GM23338 (cell line): ENCODE data around the gene ZDHHC20. TPM values are rescaled to one million over a fixed set of nuclear protein-coding genes. Genes with fewer than 3 reads are reported as not detected.

Experiments used
- ATAC-seq: fragments of 200-7000 bp; cut with Tn5 transposase; 3 replicates; pipeline ENCODE4 v1.9.1; 2020
- DNase-seq: peaks from one replicate; pipeline ENCODE4 v3.0.0-alpha.2; 2015; ENCODE audit warnings: low spot score
- H2AFZ ChIP-seq: fragments of 200-600 bp; sonication (generic); 2 replicates; pipeline ENCODE4 v1.8.0; 2016; ENCODE audit warnings: antibody characterized with exemption, mild to moderate bottlenecking, moderate library complexity
- H3F3A ChIP-seq: fragments of 200-600 bp; sonication (generic); replicated peaks from 2 replicates; pipeline ENCODE4 v1.8.0; 2017; ENCODE audit warnings: antibody characterized with exemption, mixed run types, low read depth
- H3K27ac ChIP-seq: fragments of 200-600 bp; sonication (generic); 2 replicates; pipeline ENCODE4 v1.6.1; 2016; ENCODE audit warnings: low read depth
- H3K27me3 ChIP-seq: fragments of 200-600 bp; sonication (generic); 2 replicates; pipeline ENCODE4 v1.8.0; 2016; ENCODE audit warnings: mild to moderate bottlenecking, mixed run types, moderate library complexity; ENCODE audit not compliant: insufficient read depth
- H3K36me3 ChIP-seq: fragments of 200-600 bp; sonication (generic); 2 replicates; pipeline ENCODE4 v1.8.0; 2016; ENCODE audit warnings: mild to moderate bottlenecking; ENCODE audit not compliant: insufficient read depth
- H3K4me1 ChIP-seq: fragments of 200-600 bp; sonication (generic); 2 replicates; pipeline ENCODE4 v1.8.0; 2016; ENCODE audit warnings: mild to moderate bottlenecking, moderate library complexity; ENCODE audit not compliant: insufficient read depth
- H3K4me2 ChIP-seq: fragments of 200-600 bp; sonication (generic); 2 replicates; pipeline ENCODE4 v1.7.1; 2017; ENCODE audit warnings: mixed run types
- H3K4me3 ChIP-seq: fragments of 200-600 bp; sonication (generic); 2 replicates; pipeline ENCODE4 v1.6.1; 2016; ENCODE audit warnings: mixed run types
- H3K79me2 ChIP-seq: fragments of 200-600 bp; sonication (generic); replicated peaks from 2 replicates; pipeline ENCODE4 v1.8.0; 2017; ENCODE audit warnings: mild to moderate bottlenecking; ENCODE audit not compliant: insufficient read depth
- H3K9me2 ChIP-seq: fragments of 200-600 bp; sonication (generic); 2 replicates; pipeline ENCODE4 v1.8.0; 2017; ENCODE audit not compliant: insufficient read depth
- H4K20me1 ChIP-seq: fragments of 200-600 bp; sonication (generic); replicated peaks from 2 replicates; pipeline ENCODE4 v1.8.0; 2017; ENCODE audit warnings: mild to moderate bottlenecking; ENCODE audit not compliant: insufficient read depth
- H3K27ac Mint-ChIP-seq: 2 replicates; pipeline ENCODE4 v1.8.0; 2020; ENCODE audit warnings: inconsistent platforms, mild to moderate bottlenecking, moderate library complexity, mixed read lengths
- H3K27me3 Mint-ChIP-seq: 3 replicates; pipeline ENCODE4 v1.8.0; 2022; ENCODE audit warnings: low read depth, mild to moderate bottlenecking, moderate library complexity, mixed read lengths, inconsistent platforms; ENCODE audit not compliant: insufficient read depth, poor library complexity
- H3K36me3 Mint-ChIP-seq: 3 replicates; pipeline ENCODE4 v1.8.0; 2021; ENCODE audit warnings: low read depth, mild to moderate bottlenecking, inconsistent platforms, moderate library complexity, mixed read lengths
- H3K4me1 Mint-ChIP-seq: 3 replicates; pipeline ENCODE4 v1.8.0; 2020; ENCODE audit warnings: mild to moderate bottlenecking, inconsistent platforms, mixed read lengths
- H3K4me3 Mint-ChIP-seq: 3 replicates; pipeline ENCODE4 v1.8.0; 2021; ENCODE audit warnings: moderate library complexity, mild to moderate bottlenecking, inconsistent platforms, mixed read lengths
- H3K9me3 Mint-ChIP-seq: 3 replicates; pipeline ENCODE4 v1.8.0; 2020; ENCODE audit warnings: moderate library complexity, mild to moderate bottlenecking, inconsistent platforms, mixed read lengths
- CREB1 ChIP-seq: fragments of 250-450 bp; sonication (Bioruptor Pico); IDR thresholded peaks from 2 replicates; pipeline ENCODE4 v1.5.0; 2020; ENCODE audit warnings: low read depth, mild to moderate bottlenecking, moderate library complexity
- CTCF ChIP-seq, 2 experiments: fragments of 200-600 bp in 1 of 2; sonication (generic) in 1 of 2; conservative IDR thresholded peaks; 2 replicates each; pipeline versions ENCODE4 v1.5.1 to v1.6.1; 2016 to 2017; ENCODE audit warnings: antibody characterized with exemption in 2 of 2, low read depth in 2 of 2, mild to moderate bottlenecking in 2 of 2, moderate library complexity in 1 of 2
- EZH2 ChIP-seq: fragments of 200-600 bp; sonication (generic); IDR thresholded peaks from one replicate; pipeline ENCODE4 v1.8.0; 2017; ENCODE audit warnings: antibody characterized with exemption, mild to moderate bottlenecking, low read depth; ENCODE audit not compliant: unreplicated experiment
- EZH2phosphoT487 ChIP-seq: fragments of 200-600 bp; sonication (generic); IDR thresholded peaks from one replicate; pipeline ENCODE4 v1.8.1; 2018; ENCODE audit warnings: antibody characterized with exemption; ENCODE audit not compliant: unreplicated experiment
- JUNB ChIP-seq: IDR thresholded peaks from one replicate; pipeline ENCODE4 v1.6.1; 2016; ENCODE audit warnings: antibody characterized with exemption; ENCODE audit not compliant: unreplicated experiment
- NANOG ChIP-seq: IDR thresholded peaks from 2 replicates; pipeline ENCODE4 v1.6.1; 2016; ENCODE audit warnings: antibody characterized with exemption, borderline replicate concordance
- POLR2AphosphoS5 ChIP-seq: IDR thresholded peaks from 2 replicates; pipeline ENCODE4 v1.6.1; 2016; ENCODE audit warnings: antibody characterized with exemption, low read depth
- STAT1 ChIP-seq: IDR thresholded peaks from one replicate; pipeline ENCODE4 v1.6.1; 2016; ENCODE audit warnings: antibody characterized with exemption; ENCODE audit not compliant: unreplicated experiment
- ZNF114 ChIP-seq: fragments of 250-450 bp; sonication (Bioruptor Pico); IDR thresholded peaks from 2 replicates; pipeline ENCODE4 v1.5.0; 2020; ENCODE audit warnings: mild to moderate bottlenecking, moderate library complexity
- ZNF331 ChIP-seq: fragments of 250-450 bp; sonication (Bioruptor Pico); IDR thresholded peaks from 2 replicates; pipeline ENCODE4 v1.5.0; 2020; ENCODE audit warnings: low read depth, mild to moderate bottlenecking, moderate library complexity
- polyA plus RNA-seq: library from polyadenylated mRNA; unstranded; fragments of >200 nt; fragmentation: Nextera tagmentation; extraction: Ambion mirVana; gene quantifications from 2 replicates; pipeline ENCODE4 v1.2.1, GENCODE V29; 2016
- total RNA-seq: library from RNA; depleted of rRNA; stranded (reverse); fragments of >200 nt; shearing (Covaris generic); gene quantifications from 2 replicates; pipeline ENCODE4 v1.2.3, GENCODE V29; 2014
- TF ChIP-seq, protein P1 (sequence below): IDR thresholded peaks from one replicate; pipeline ENCODE4 v1.6.1; 2018; ENCODE audit warnings: antibody characterized with exemption; ENCODE audit not compliant: unreplicated experiment
- TF ChIP-seq, protein P2 (sequence below): IDR thresholded peaks from 2 replicates; pipeline ENCODE4 v1.6.1; 2016; ENCODE audit warnings: antibody characterized with exemption
- TF ChIP-seq, protein P3 (sequence below): fragments of 250-450 bp; sonication (Bioruptor Pico); IDR thresholded peaks from 2 replicates; pipeline ENCODE4 v1.5.0; 2020; ENCODE audit warnings: mild to moderate bottlenecking, moderate library complexity

Gene ZDHHC20
- total and polyA plus RNA-seq, 2 experiments from 2014 or later: 37.7 to 119 TPM

- H3K36me3 ChIP-seq: no peaks in the 10 kb centered on the region
- H3K4me3 ChIP-seq: no peak overlapping the region
- Mint-ChIP-seq H3K27me3 (peaks cover 11% of the 10 kb centered on the region), H3K36me3 (peaks cover 6% of the 10 kb centered on the region; the same call in 2 of the 3 replicates), H3K9me3 (no peaks in the 10 kb centered on the region; the same call in 2 of the 3 replicates), H3K4me3 (no peak overlapping the region), H3K27ac (no peak overlapping the region), H3K4me1 (peaks cover 20% of the 10 kb centered on the region)
- peaks cover 10% of the 10 kb centered on the region; the same call in 1 of the 2 replicates for H3K27me3 ChIP-seq
- DNase-seq (no peak), ATAC-seq (no peak)
- H2AFZ ChIP-seq: no peak overlapping the region
- no peak for TF ChIP-seq EZH2phosphoT487
- TF ChIP-seq POLR2AphosphoS5: no peak
- no peak for TF ChIP-seq ZNF331 (CRISPR knock-in tag)
- no peak for TF ChIP-seq NANOG
- TF ChIP-seq, protein P1, sequence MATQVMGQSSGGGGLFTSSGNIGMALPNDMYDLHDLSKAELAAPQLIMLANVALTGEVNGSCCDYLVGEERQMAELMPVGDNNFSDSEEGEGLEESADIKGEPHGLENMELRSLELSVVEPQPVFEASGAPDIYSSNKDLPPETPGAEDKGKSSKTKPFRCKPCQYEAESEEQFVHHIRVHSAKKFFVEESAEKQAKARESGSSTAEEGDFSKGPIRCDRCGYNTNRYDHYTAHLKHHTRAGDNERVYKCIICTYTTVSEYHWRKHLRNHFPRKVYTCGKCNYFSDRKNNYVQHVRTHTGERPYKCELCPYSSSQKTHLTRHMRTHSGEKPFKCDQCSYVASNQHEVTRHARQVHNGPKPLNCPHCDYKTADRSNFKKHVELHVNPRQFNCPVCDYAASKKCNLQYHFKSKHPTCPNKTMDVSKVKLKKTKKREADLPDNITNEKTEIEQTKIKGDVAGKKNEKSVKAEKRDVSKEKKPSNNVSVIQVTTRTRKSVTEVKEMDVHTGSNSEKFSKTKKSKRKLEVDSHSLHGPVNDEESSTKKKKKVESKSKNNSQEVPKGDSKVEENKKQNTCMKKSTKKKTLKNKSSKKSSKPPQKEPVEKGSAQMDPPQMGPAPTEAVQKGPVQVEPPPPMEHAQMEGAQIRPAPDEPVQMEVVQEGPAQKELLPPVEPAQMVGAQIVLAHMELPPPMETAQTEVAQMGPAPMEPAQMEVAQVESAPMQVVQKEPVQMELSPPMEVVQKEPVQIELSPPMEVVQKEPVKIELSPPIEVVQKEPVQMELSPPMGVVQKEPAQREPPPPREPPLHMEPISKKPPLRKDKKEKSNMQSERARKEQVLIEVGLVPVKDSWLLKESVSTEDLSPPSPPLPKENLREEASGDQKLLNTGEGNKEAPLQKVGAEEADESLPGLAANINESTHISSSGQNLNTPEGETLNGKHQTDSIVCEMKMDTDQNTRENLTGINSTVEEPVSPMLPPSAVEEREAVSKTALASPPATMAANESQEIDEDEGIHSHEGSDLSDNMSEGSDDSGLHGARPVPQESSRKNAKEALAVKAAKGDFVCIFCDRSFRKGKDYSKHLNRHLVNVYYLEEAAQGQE: no peak
- no peak for TF ChIP-seq CTCF (conservative IDR thresholded peaks at IDR 0.05; ENCODE audit: low read depth in 2 of 2)
- TF ChIP-seq, protein P2, sequence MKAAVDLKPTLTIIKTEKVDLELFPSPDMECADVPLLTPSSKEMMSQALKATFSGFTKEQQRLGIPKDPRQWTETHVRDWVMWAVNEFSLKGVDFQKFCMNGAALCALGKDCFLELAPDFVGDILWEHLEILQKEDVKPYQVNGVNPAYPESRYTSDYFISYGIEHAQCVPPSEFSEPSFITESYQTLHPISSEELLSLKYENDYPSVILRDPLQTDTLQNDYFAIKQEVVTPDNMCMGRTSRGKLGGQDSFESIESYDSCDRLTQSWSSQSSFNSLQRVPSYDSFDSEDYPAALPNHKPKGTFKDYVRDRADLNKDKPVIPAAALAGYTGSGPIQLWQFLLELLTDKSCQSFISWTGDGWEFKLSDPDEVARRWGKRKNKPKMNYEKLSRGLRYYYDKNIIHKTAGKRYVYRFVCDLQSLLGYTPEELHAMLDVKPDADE: no peak
- no peak for TF ChIP-seq CREB1 (CRISPR knock-in tag)
- no peak for TF ChIP-seq ZNF114 (CRISPR knock-in tag)
- TF ChIP-seq, protein P3, sequence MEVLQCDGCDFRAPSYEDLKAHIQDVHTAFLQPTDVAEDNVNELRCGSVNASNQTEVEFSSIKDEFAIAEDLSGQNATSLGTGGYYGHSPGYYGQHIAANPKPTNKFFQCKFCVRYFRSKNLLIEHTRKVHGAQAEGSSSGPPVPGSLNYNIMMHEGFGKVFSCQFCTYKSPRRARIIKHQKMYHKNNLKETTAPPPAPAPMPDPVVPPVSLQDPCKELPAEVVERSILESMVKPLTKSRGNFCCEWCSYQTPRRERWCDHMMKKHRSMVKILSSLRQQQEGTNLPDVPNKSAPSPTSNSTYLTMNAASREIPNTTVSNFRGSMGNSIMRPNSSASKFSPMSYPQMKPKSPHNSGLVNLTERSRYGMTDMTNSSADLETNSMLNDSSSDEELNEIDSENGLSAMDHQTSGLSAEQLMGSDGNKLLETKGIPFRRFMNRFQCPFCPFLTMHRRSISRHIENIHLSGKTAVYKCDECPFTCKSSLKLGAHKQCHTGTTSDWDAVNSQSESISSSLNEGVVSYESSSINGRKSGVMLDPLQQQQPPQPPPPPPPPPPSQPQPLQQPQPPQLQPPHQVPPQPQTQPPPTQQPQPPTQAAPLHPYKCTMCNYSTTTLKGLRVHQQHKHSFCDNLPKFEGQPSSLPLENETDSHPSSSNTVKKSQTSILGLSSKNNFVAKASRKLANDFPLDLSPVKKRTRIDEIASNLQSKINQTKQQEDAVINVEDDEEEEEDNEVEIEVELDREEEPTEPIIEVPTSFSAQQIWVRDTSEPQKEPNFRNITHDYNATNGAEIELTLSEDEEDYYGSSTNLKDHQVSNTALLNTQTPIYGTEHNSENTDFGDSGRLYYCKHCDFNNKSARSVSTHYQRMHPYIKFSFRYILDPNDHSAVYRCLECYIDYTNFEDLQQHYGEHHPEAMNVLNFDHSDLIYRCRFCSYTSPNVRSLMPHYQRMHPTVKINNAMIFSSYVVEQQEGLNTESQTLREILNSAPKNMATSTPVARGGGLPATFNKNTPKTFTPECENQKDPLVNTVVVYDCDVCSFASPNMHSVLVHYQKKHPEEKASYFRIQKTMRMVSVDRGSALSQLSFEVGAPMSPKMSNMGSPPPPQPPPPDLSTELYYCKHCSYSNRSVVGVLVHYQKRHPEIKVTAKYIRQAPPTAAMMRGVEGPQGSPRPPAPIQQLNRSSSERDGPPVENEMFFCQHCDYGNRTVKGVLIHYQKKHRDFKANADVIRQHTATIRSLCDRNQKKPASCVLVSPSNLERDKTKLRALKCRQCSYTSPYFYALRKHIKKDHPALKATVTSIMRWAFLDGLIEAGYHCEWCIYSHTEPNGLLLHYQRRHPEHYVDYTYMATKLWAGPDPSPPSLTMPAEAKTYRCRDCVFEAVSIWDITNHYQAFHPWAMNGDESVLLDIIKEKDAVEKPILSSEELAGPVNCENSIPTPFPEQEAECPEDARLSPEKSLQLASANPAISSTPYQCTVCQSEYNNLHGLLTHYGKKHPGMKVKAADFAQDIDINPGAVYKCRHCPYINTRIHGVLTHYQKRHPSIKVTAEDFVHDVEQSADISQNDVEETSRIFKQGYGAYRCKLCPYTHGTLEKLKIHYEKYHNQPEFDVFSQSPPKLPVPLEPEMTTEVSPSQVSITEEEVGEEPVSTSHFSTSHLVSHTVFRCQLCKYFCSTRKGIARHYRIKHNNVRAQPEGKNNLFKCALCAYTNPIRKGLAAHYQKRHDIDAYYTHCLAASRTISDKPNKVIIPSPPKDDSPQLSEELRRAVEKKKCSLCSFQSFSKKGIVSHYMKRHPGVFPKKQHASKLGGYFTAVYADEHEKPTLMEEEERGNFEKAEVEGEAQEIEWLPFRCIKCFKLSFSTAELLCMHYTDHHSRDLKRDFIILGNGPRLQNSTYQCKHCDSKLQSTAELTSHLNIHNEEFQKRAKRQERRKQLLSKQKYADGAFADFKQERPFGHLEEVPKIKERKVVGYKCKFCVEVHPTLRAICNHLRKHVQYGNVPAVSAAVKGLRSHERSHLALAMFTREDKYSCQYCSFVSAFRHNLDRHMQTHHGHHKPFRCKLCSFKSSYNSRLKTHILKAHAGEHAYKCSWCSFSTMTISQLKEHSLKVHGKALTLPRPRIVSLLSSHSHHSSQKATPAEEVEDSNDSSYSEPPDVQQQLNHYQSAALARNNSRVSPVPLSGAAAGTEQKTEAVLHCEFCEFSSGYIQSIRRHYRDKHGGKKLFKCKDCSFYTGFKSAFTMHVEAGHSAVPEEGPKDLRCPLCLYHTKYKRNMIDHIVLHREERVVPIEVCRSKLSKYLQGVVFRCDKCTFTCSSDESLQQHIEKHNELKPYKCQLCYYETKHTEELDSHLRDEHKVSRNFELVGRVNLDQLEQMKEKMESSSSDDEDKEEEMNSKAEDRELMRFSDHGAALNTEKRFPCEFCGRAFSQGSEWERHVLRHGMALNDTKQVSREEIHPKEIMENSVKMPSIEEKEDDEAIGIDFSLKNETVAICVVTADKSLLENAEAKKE: no peak
- no peak for TF ChIP-seq EZH2
- no peak for TF ChIP-seq STAT1
- no peak for TF ChIP-seq JUNB
- no peaks in the 10 kb centered on the region for H4K20me1 ChIP-seq
- H3F3A ChIP-seq: peaks cover 9% of the 10 kb centered on the region
- H3K79me2 ChIP-seq: no peaks in the 10 kb centered on the region
- peaks cover 13% of the 10 kb centered on the region; the same call in 1 of the 2 replicates for H3K9me2 ChIP-seq
- no peak overlapping the region for H3K27ac ChIP-seq
- no peak overlapping the region for H3K4me2 ChIP-seq
- H3K4me1 ChIP-seq: peaks cover 21% of the 10 kb centered on the region
Observed at GRCh38 chr13:21322988-21323387, 136.1 kb downstream of the ZDHHC20 start.
